Measurements from ENCODE around the gene GPD2.

DNA sequence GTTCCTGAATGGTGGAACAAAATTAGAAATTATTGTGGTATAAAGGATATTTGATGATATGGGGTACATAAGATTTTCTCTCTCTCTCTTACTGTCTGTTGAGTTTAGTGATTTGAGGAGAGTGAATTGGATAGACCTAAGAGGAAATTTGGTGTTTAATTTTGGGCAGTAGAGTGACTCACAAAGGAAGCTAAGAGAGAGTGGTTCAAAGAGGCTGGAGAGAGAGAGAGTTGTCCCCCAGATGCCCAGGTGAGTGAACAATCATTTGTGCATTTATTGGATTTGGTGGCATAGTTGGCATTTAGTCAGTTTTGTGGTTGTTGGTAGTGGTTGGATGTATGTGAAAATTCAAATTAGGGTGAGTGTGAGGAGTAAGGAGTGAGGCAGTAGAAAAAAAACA, 56.8 kb downstream of the GPD2 start:
- TF ChIP-seq, protein P1, sequence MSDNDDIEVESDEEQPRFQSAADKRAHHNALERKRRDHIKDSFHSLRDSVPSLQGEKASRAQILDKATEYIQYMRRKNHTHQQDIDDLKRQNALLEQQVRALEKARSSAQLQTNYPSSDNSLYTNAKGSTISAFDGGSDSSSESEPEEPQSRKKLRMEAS (IDR thresholded peaks at IDR 0.05; ENCODE audit: low read depth, low read length), result no peak
- TF ChIP-seq, protein P2, sequence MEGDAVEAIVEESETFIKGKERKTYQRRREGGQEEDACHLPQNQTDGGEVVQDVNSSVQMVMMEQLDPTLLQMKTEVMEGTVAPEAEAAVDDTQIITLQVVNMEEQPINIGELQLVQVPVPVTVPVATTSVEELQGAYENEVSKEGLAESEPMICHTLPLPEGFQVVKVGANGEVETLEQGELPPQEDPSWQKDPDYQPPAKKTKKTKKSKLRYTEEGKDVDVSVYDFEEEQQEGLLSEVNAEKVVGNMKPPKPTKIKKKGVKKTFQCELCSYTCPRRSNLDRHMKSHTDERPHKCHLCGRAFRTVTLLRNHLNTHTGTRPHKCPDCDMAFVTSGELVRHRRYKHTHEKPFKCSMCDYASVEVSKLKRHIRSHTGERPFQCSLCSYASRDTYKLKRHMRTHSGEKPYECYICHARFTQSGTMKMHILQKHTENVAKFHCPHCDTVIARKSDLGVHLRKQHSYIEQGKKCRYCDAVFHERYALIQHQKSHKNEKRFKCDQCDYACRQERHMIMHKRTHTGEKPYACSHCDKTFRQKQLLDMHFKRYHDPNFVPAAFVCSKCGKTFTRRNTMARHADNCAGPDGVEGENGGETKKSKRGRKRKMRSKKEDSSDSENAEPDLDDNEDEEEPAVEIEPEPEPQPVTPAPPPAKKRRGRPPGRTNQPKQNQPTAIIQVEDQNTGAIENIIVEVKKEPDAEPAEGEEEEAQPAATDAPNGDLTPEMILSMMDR (IDR thresholded peaks at IDR 0.05; ENCODE audit: low read depth, low read length), result no peak
